Prostate gland (tissue), 2 donors: ENCODE results near the gene FOXN1. TPM values are rescaled to one million over a fixed set of nuclear protein-coding genes. Genes with fewer than 3 reads are reported as not detected.

Source experiments
- DNase-seq: peaks from one replicate; pipeline ENCODE4 v3.0.0-alpha.2; 2019; ENCODE audit warnings: low spot score
- H3K27ac ChIP-seq, 2 donors: fragments of 200-600 bp; sonication (generic); 2 replicates each; pipeline ENCODE4 v1.5.1; 2017 to 2019
- H3K27me3 ChIP-seq: fragments of 200-600 bp; sonication (generic); replicated peaks from 2 replicates; pipeline ENCODE4 v1.5.1; 2019; ENCODE audit not compliant: insufficient read depth
- H3K36me3 ChIP-seq, 2 donors: fragments of 200-600 bp; sonication (generic); 1 replicate in 1 of 2; 2 replicates in 1 of 2; pipeline versions ENCODE4 v1.5.1 to v1.8.1; 2017 to 2019
- H3K4me1 ChIP-seq: fragments of 200-600 bp; sonication (generic); replicated peaks from 2 replicates; pipeline ENCODE4 v1.5.1; 2019
- H3K4me3 ChIP-seq, 2 donors: fragments of 200-600 bp; sonication (generic); 2 replicates each; pipeline ENCODE4 v1.5.1; 2017 to 2019
- H3K9me3 ChIP-seq: fragments of 200-600 bp; sonication (generic); 2 replicates; pipeline ENCODE4 v1.5.1; 2017
- POLR2A ChIP-seq: fragments of 450-650 bp; IDR thresholded peaks from one replicate; pipeline ENCODE4 v1.6.1; 2016; ENCODE audit warnings: antibody characterized with exemption, mild to moderate bottlenecking
- POLR2AphosphoS5 ChIP-seq: sonication (generic); formaldehyde crosslinking; IDR thresholded peaks from one replicate; pipeline ENCODE4 v1.6.1; 2017; ENCODE audit warnings: antibody characterized with exemption
- WGBS: methylation state at CpG from one replicate; pipeline ENCODE4 v1.1.5; 2018; 5-methylcytosine and 5-hydroxymethylcytosine counted together
- intact Hi-C: fragments of 100-400 bp; cut with DNase I; formaldehyde crosslinking; loops from one replicate; pipeline ENCODE4 v1.14.2; 2022
- total RNA-seq, 2 donors: library from RNA; depleted of rRNA; stranded (reverse); fragments of >200 nt; gene quantifications; one replicate each; pipeline ENCODE4 v1.1.0, GENCODE V29; 2016
- TF ChIP-seq, protein P1 (sequence below), 4 experiments: fragments of 200-600 bp in 2 of 4; fragments of 450-650 bp in 2 of 4; sonication (generic) in 2 of 4; IDR thresholded peaks; 1 replicate in 3 of 4; 2 replicates in 1 of 4; pipeline ENCODE4 v1.5.1; 2016 to 2019; ENCODE audit warnings: antibody characterized with exemption in 4 of 4, mild to moderate bottlenecking in 2 of 4, moderate library complexity in 2 of 4

The FOXN1 gene
- total RNA-seq, 2 donors from 2014 or later = 0.64 to 1.2 TPM

DNA sequence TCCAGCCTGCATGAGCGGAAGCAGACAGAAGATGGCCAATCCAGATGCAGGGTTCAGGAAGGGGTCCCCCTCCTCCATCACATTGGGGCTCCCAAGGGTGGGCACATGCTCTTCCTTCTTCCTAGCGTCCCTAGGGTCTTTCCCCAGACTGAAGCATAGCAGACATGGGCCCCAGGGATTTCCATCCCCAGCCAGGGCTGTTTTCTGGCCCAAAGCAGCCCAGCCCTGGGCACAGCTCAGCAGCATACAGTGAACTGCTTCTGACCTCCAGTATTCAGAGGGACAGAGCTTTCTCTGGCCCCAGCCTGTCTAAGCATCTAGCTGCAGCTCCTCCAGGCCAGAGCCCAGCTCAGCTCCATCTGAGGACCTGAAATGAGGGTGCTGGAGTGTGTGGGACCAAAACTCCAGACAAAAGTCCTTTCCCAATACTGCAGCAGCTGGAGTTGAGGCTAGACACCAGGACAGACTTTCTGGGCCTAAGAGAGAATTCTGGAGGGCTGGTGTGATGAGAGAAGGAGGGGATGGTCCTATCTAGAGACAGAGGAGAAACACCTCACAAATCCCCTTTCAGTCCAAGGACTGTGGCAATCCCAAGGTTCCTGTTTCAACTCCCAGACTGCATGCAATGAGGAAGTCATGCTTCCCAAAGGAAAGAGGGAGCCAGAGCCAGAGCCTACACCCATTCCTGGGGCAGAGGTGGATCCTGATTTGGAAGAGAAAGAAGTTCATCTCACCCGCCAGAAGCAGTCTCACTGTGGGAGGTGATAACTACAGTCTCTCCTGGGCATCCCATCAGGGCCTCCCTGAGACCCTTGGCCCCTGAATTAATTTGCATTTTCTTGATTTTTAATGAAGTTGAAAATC is 4.5 kb upstream of the FOXN1 start:
- H3K27me3 ChIP-seq = no peaks in the 10 kb centered on the region
- H3K27ac ChIP-seq = no peak overlapping the region
- no peaks in the 10 kb centered on the region for H3K36me3 ChIP-seq
- WGBS = 95% methylated on average over 3 of the region's 3 CpGs
- H3K4me3 ChIP-seq = no peak overlapping the region
- peaks cover 13% of the 10 kb centered on the region for H3K4me1 ChIP-seq
- intact Hi-C loops = no loop called here
- H3K9me3 ChIP-seq = no peaks in the 10 kb centered on the region
- no peak for DNase-seq
- TF ChIP-seq POLR2A (no peak), POLR2AphosphoS5 (no peak)
- TF ChIP-seq, protein P1, sequence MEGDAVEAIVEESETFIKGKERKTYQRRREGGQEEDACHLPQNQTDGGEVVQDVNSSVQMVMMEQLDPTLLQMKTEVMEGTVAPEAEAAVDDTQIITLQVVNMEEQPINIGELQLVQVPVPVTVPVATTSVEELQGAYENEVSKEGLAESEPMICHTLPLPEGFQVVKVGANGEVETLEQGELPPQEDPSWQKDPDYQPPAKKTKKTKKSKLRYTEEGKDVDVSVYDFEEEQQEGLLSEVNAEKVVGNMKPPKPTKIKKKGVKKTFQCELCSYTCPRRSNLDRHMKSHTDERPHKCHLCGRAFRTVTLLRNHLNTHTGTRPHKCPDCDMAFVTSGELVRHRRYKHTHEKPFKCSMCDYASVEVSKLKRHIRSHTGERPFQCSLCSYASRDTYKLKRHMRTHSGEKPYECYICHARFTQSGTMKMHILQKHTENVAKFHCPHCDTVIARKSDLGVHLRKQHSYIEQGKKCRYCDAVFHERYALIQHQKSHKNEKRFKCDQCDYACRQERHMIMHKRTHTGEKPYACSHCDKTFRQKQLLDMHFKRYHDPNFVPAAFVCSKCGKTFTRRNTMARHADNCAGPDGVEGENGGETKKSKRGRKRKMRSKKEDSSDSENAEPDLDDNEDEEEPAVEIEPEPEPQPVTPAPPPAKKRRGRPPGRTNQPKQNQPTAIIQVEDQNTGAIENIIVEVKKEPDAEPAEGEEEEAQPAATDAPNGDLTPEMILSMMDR (IDR thresholded peaks at IDR 0.05) = no peak

DNA sequence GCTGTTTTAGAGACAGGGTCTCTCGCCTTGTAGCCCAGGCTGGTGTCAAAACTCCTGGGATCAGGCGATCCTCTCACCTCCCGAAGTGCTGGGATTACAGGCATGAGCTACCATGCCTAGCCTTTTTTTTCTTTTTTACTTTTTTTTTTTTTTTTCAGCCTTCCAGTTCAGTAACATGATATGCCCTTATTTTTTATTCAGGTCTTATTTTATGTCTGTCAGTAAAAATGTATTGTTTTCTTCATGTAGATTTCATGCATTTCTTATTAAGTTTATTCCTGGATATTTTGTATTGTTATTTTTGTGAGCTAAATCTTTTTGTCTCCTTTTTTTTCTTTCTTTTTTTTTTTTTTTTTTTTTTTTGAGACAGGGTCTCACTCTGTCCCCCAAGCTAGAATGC is 2.7 kb upstream of the FOXN1 start:
- H3K9me3 ChIP-seq = no peaks in the 10 kb centered on the region
- H3K36me3 ChIP-seq = no peaks in the 10 kb centered on the region
- H3K27me3 ChIP-seq = no peaks in the 10 kb centered on the region
- DNase-seq = no peak
- intact Hi-C loops = no loop called here
- H3K4me3 ChIP-seq = no peak overlapping the region
- H3K4me1 ChIP-seq = no peaks in the 10 kb centered on the region
- whole genome bisulfite sequencing = 69% methylated on average over 3 of the region's 3 CpGs
- TF ChIP-seq POLR2AphosphoS5 (no peak), POLR2A (no peak)
- TF ChIP-seq, protein P1 (IDR thresholded peaks at IDR 0.05) = no peak
- no peak overlapping the region for H3K27ac ChIP-seq

DNA sequence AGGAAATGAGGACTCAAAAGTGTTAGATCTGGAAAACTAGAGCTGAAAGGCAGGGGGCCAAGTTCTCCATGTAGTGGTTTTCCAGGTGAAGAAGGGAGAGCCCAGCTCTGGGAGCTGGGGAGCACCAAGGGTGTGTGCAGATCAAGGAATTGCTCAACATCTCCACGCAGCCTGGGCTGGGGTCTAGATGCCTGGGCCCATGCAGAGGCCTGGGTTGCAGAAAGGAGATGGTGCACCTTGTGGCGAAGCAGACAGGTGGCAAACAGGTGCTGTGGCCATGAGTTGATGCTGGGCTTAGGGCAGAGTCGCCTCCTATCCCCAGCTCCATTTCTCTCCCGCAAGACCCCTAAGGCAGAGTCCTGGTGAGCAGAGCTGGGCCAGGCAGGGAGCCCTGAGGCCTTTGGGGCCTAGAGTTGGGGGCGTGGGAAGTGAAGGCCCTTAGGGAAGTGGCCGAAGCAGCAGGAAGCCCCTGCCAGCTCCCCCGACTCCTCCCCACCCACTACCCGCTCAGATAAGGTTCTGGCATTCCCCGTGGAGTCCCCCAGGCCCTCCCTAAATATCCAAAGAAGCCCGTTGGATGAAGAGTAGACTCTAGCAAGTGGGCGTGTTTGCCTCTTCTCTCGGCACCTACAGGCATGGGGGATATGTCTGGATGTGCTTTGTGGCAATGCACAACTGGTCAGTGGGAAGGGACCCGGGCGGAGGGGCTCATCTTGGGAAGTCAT is 777 bp downstream of the FOXN1 start:
- intact Hi-C loops = no loop called here
- WGBS = 79% methylated on average over 14 of the region's 14 CpGs
- no peak for DNase-seq
- H3K4me1 ChIP-seq = no peaks in the 10 kb centered on the region
- TF ChIP-seq, protein P1 (IDR thresholded peaks at IDR 0.05) = no peak
- TF ChIP-seq POLR2AphosphoS5 = no peak
- no peak for TF ChIP-seq POLR2A
- no peaks in the 10 kb centered on the region for H3K36me3 ChIP-seq
- no peaks in the 10 kb centered on the region for H3K9me3 ChIP-seq
- H3K27me3 ChIP-seq = no peaks in the 10 kb centered on the region
- H3K27ac ChIP-seq = no peak overlapping the region
- H3K4me3 ChIP-seq = no peak overlapping the region

DNA sequence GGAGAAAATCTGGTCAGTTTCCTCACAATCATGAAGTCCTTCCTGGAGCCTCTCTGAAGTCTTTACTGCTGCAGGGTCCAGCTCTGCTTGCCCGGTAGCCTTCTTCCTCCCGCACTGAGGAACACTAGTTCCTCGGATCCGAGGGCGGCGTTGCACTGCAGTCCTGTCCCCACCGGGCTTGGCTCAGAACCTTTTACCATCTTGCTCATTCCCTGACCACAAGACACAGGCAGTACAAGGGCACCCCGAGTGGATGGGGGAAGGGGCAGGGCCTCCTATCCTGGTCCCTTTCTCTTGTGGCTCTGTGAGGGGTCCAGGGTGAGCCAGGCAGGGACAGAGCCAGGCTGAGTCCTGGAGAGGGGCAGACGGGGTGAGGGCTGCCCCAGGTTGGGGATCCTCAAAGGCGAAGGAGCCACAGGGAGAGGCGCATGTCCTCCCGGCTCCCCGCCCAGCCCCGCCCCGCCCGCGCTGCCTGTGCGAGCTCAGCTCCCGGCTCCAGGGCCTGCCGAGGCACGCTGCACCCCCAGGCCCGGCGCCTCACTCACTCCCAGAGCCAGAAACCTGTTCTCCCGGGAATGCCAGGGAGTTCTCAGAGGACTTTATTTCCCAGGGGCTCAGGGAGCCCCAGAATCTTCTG is 1.5 kb downstream of the FOXN1 start:
- Histone ChIP-seq H3K4me1 (no peaks in the 10 kb centered on the region), H3K36me3 (no peaks in the 10 kb centered on the region), H3K9me3 (no peaks in the 10 kb centered on the region), H3K27ac (peak overlapping the region; percentile 19 to 39), H3K27me3 (no peaks in the 10 kb centered on the region), H3K4me3 (no peak overlapping the region)
- TF ChIP-seq, protein P1 (IDR thresholded peaks at IDR 0.05) = no peak
- TF ChIP-seq POLR2A = peak; percentile 17
- DNase-seq = peak; percentile 74
- intact Hi-C loops = no loop called here
- WGBS = 17% methylated on average over 18 of the region's 24 CpGs
